GM19351 (cell line): ENCODE measurements around the gene HDGF.

Experiments used
- ATAC-seq: cut with Tn5 transposase; IDR thresholded peaks from one replicate; pipeline ENCODE4 v1.9.1; 2021; ENCODE audit warnings: mild to moderate bottlenecking, moderate library complexity; ENCODE audit not compliant: unreplicated experiment

The HDGF gene

GRCh38 chr1:156751451-156751756 lies at the start of gene HDGF:
TSS of gene HDGF (minus strand) at chr1:156751675. CDS start at chr1:156751429, 246 bp downstream.
- no peak for ATAC-seq

- no peak for ATAC-seq
Observed at GRCh38 chr1:156797212-156797871, 45.9 kb upstream of the HDGF start.

- no peak for ATAC-seq
Observed at GRCh38 chr1:156796340-156797097, 45.0 kb upstream of the HDGF start.

GRCh38 chr1:156795787-156796186 lies 44.3 kb upstream of the HDGF start:
- ATAC-seq: no peak

- ATAC-seq: no peak
Observed at GRCh38 chr1:156795374-156795733, 43.9 kb upstream of the HDGF start.

GRCh38 chr1:156794506-156795373 lies 43.3 kb upstream of the HDGF start:
- ATAC-seq: no peak

- no peak for ATAC-seq
Observed at GRCh38 chr1:156789621-156790318, 38.3 kb upstream of the HDGF start.

- ATAC-seq: no peak
Observed at GRCh38 chr1:156788136-156788535, 36.7 kb upstream of the HDGF start.

GRCh38 chr1:156786640-156787039 lies 35.2 kb upstream of the HDGF start:
- no peak for ATAC-seq

- ATAC-seq: no peak
Observed at GRCh38 chr1:156785458-156785857, 34.0 kb upstream of the HDGF start.

- ATAC-seq: no peak
Observed at GRCh38 chr1:156781585-156782186, 30.2 kb upstream of the HDGF start.

- ATAC-seq: no peak
Observed at GRCh38 chr1:156777573-156777972, 26.1 kb upstream of the HDGF start.

- no peak for ATAC-seq
Observed at GRCh38 chr1:156776942-156777341, 25.5 kb upstream of the HDGF start.

GRCh38 chr1:156775799-156776198 lies 24.3 kb upstream of the HDGF start:
- ATAC-seq: no peak

GRCh38 chr1:156773607-156774006 lies 22.1 kb upstream of the HDGF start:
- no peak for ATAC-seq

- no peak for ATAC-seq
Observed at GRCh38 chr1:156772728-156773497, 21.4 kb upstream of the HDGF start.

GRCh38 chr1:156772222-156772621 lies 20.7 kb upstream of the HDGF start:
- no peak for ATAC-seq

- ATAC-seq: no peak
Observed at GRCh38 chr1:156768610-156769295, 17.3 kb upstream of the HDGF start.

GRCh38 chr1:156767879-156768604 lies 16.6 kb upstream of the HDGF start:
- ATAC-seq: no peak
